ENCODE measurements around the gene SPATS2L. TPM values are rescaled to one million over a fixed set of nuclear protein-coding genes. Genes with fewer than 3 reads are reported as not detected.
A peak's percentile ranks its signal among the peaks of the same experiment; 100 is the strongest.

The SPATS2L gene
- total and polyA plus RNA-seq, 2 of the 13 experiments (the other 11 are each of a cell fraction or from before 2014, with no cell fraction given) = 154 to 212 TPM

GRCh38 chr2:200509612-200510433, 203.3 kb downstream of the SPATS2L start, which contains the start of gene KCTD18 (continued):
- TF ChIP-seq ZBTB20 (CRISPR knock-in tag; IDR thresholded peaks at IDR 0.05; ENCODE audit: borderline replicate concordance, low read depth) = peak; percentile 23
- peak; percentile 97 for TF ChIP-seq ZNF563 (CRISPR knock-in tag; IDR thresholded peaks at IDR 0.05)
- TF ChIP-seq ZSCAN29 (CRISPR knock-in tag; conservative IDR thresholded peaks at IDR 0.05) = no peak
- 0 out of 2 replicates have a peak, but pooled peaks have one; percentile 48 for TF ChIP-seq TMF1 (CRISPR knock-in tag; IDR thresholded peaks at IDR 0.05; ENCODE audit: low read depth)
- peak; percentile 58 for TF ChIP-seq ZNF777 (CRISPR knock-in tag; IDR thresholded peaks at IDR 0.05)
- no peak for TF ChIP-seq NFIC (IDR thresholded peaks at IDR 0.05; ENCODE audit: low read length)
- peak; percentile 39 for TF ChIP-seq ZNF841 (CRISPR knock-in tag; IDR thresholded peaks at IDR 0.05; ENCODE audit: borderline replicate concordance)
- no peak for TF ChIP-seq HHEX (CRISPR knock-in tag; IDR thresholded peaks at IDR 0.05)
- TF ChIP-seq ATF5 (CRISPR knock-in tag; IDR thresholded peaks at IDR 0.05; ENCODE audit: low read depth) = 0 out of 2 replicates have a peak, but pooled peaks have one; percentile 27
- TF ChIP-seq ZNF431 (CRISPR knock-in tag; IDR thresholded peaks at IDR 0.05; ENCODE audit: borderline replicate concordance, low read depth) = peak; percentile 73; the same call in 1 of the 2 replicates
- peak; percentile 85; the same call in 1 of the 2 replicates for TF ChIP-seq ZSCAN9 (CRISPR knock-in tag; IDR thresholded peaks at IDR 0.05; ENCODE audit: borderline replicate concordance)
- peak; percentile 67 for TF ChIP-seq AHDC1 (CRISPR knock-in tag; IDR thresholded peaks at IDR 0.05; ENCODE audit: borderline replicate concordance)
- TF ChIP-seq MYNN (CRISPR knock-in tag; IDR thresholded peaks at IDR 0.05; ENCODE audit: low read depth) = no peak
- TF ChIP-seq HNF1A (IDR thresholded peaks at IDR 0.05; ENCODE audit: low read depth) = no peak
- peak; percentile 66 for TF ChIP-seq HNF1A (CRISPR knock-in tag; IDR thresholded peaks at IDR 0.05; ENCODE audit: borderline replicate concordance)
- no peak for TF ChIP-seq ZNF138 (CRISPR knock-in tag; IDR thresholded peaks at IDR 0.05; ENCODE audit: low read depth)
- TF ChIP-seq DRAP1 (CRISPR knock-in tag; IDR thresholded peaks at IDR 0.05) = peak; percentile 63
- TF ChIP-seq CEBPG (CRISPR knock-in tag; IDR thresholded peaks at IDR 0.05) = no peak; the same call in none of the 2 replicates
- peak; percentile 56; the same call in 1 of the 2 replicates for TF ChIP-seq ZNF761 (CRISPR knock-in tag; conservative IDR thresholded peaks at IDR 0.05)
